HFF-Myc (cell line): ENCODE results near the gene EIF4E1B.

Experiments used
- DNase-seq: peaks from one replicate; pipeline ENCODE4 v3.0.0-alpha.2; 2011; ENCODE audit warnings: low read depth; ENCODE audit errors: extremely low read depth
- H3K4me3 ChIP-seq: replicated peaks from 2 replicates; pipeline ENCODE4 v1.5.1; 2011; ENCODE audit warnings: low read depth, mild to moderate bottlenecking, control low read depth, low read length
- CTCF ChIP-seq: IDR thresholded peaks from 2 replicates; pipeline ENCODE4 v1.5.1; 2012; ENCODE audit warnings: mild to moderate bottlenecking, low read depth, low read length, control low read depth; ENCODE audit errors: missing control alignments

The EIF4E1B gene

GRCh38 chr5:176612008-176612407 lies 18.5 kb upstream of the EIF4E1B start:
- DNase-seq: no peak
- TF ChIP-seq CTCF: no peak
- no peak overlapping the region for H3K4me3 ChIP-seq

- no peak for DNase-seq
- no peak for TF ChIP-seq CTCF
- no peak overlapping the region for H3K4me3 ChIP-seq
Measured at GRCh38 chr5:176612855-176613254, 17.6 kb upstream of the EIF4E1B start.

- no peak overlapping the region for H3K4me3 ChIP-seq
- DNase-seq: no peak
- no peak for TF ChIP-seq CTCF
Measured at GRCh38 chr5:176614805-176615478, 15.5 kb upstream of the EIF4E1B start.

- no peak for TF ChIP-seq CTCF
- no peak for DNase-seq
- H3K4me3 ChIP-seq: no peak overlapping the region
Measured at GRCh38 chr5:176616511-176616910, 14.0 kb upstream of the EIF4E1B start.

GRCh38 chr5:176618783-176619182 lies 11.7 kb upstream of the EIF4E1B start:
- no peak for DNase-seq
- TF ChIP-seq CTCF: no peak
- no peak overlapping the region for H3K4me3 ChIP-seq

- DNase-seq: peak; percentile 50
- H3K4me3 ChIP-seq: no peak overlapping the region
- TF ChIP-seq CTCF: peak; percentile 63
Measured at GRCh38 chr5:176619203-176619568, 11.3 kb upstream of the EIF4E1B start.
